Measurements from ENCODE around the gene WDR44.
"Not testable (repeated sequence)": the region's sequence is repeated elsewhere in the genome, so short reads cannot be mapped to it uniquely, and the experiment has no call there.

WDR44 gene, protein sequence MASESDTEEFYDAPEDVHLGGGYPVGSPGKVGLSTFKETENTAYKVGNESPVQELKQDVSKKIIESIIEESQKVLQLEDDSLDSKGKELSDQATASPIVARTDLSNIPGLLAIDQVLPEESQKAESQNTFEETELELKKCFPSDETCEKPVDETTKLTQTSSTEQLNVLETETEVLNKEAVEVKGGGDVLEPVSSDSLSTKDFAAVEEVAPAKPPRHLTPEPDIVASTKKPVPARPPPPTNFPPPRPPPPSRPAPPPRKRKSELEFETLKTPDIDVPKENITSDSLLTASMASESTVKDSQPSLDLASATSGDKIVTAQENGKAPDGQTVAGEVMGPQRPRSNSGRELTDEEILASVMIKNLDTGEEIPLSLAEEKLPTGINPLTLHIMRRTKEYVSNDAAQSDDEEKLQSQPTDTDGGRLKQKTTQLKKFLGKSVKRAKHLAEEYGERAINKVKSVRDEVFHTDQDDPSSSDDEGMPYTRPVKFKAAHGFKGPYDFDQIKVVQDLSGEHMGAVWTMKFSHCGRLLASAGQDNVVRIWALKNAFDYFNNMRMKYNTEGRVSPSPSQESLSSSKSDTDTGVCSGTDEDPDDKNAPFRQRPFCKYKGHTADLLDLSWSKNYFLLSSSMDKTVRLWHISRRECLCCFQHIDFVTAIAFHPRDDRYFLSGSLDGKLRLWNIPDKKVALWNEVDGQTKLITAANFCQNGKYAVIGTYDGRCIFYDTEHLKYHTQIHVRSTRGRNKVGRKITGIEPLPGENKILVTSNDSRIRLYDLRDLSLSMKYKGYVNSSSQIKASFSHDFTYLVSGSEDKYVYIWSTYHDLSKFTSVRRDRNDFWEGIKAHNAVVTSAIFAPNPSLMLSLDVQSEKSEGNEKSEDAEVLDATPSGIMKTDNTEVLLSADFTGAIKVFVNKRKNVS

DNA sequence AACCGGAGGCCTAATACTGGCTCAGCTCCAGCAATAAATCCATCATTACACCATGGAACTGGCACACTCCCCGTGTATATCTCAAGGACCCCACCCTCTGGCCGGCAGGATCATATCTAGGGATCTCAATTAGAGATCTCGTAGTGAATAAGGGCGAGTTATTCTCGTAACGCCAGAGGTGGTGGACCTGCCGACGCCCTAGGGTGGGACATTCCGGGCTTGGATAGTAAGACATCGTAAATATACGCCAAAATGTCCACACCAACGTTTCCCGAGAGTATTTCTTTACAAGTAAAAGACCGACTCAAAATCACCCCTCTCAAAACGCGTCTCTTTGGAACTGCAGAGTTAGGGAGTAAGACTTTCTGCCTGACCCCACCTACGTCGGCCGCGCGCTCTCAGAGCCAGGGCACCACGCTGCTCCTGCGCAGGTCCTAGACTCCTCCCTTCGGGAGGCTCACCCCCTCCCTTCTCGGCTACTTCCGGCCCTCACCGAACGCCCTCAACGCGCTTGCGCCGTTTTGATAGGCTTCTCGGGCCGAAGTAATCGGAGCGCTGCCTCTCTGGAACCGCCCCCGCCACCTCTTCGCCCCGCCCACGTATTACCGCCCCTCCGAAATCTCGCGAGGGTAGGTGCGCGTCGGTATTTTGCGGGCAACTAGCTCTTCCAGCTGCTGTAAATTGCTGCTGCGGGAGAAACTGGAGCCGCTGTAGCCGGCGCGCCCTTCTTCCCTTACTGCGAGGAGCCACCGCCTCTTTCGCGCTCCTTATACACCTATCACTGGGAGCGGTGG is at the start of gene WDR44:
TSS of gene WDR44 (plus strand) at position 643 of the 794 bp plus-strand sequence. CDS start 398 bp downstream, outside the sequence.
- DNase-seq (ENCODE audit: low spot score), result peak; percentile 94

DNA sequence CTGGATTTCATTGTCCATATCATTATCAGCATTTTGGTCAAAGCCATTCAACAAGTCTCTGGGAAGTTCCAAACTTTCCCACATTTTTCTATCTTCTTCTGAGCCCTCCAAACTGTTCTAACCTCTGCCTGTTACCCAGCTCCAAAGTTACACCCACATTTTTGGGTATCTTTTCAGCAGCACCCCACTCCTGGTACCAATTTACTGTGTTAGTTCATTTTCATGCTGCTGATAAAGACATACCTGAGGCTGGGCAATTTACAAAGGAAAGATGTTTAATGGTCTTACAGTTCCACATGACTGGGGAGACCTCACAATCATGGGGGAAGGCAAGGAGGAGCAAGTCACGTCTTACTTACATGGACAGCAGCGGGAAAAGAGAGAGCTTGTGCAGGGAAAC is 40.1 kb upstream of the WDR44 start:
- not testable (repeated sequence) for DNase-seq (ENCODE audit: low spot score)

DNA sequence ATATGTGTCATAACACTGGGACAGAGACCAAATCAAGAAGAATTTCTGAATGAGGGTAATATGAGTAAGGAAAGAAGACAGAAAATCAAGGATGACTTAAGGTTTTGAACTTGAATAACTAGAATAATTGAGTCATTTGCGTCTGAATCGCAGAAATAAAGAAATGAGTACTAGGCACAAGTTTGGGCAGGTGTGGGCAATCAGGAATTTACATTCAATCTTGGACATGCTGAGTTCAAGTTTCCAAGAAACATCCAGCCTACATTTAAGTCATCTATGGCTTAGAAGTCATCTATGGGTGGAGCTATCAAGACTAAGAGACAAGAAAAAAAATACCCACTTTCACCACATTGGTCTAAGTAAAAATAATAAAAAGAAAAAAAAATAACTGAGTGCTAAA is 30.4 kb upstream of the WDR44 start:
- DNase-seq (ENCODE audit: low spot score), result no peak

DNA sequence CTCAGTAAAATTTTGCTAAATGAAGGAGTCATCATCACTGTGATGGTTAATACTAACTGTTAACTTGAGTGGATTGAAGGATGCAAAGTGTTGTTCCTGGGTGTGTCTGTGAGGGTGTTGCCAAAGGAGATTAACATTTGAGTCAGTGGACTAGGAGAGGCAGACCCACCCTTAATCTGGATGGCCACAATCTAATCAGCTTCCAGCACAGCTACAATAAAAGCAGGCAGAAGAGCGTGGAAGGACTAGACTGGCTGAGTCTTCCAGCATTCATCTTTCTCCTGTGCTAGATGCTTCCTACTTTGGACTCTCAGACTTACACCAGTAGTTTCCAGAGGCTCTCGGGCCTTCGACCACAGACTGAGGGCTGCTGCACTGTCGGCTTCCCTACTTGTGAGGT is 21.3 kb upstream of the WDR44 start:
- DNase-seq (ENCODE audit: low spot score), result no peak

DNA sequence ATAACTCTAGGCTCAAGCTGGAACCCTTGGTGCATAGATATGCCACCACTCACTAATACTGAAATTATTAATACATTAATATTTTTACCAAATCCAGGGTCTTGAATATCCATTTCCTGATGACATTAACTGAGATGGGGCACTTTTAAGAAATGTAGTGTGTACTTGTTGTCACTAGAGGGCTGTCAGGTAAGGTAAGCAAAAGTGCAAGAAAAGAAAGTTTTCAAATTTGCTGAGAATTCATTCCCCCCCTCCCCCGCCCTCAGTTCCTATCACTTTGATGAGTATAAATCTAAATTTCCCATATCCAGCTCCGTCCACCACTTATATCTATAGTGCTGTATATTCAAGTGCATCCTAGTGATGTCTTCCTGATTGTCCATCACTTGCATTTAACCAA is 20.5 kb upstream of the WDR44 start:
- peak; percentile 4 for DNase-seq (ENCODE audit: low spot score)

DNA sequence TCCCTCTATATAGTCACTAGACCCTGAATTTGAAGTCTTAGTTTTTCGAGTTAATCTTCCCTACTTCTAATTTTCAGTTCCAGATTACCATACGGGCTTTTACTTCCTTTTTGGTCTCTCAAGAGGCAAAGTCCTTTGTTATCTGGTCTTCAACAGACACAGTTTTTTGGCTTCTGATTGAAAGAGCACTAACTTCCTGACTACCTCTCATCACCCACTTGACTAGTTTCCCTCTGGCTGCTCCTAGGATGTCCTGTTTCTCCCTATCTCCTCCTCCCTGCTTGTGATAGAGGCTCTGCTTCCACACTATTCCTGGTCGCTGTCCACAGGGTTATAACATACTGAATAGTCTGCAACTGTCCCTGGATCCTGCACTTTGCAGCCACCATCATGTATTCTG is 16.7 kb upstream of the WDR44 start:
- DNase-seq (ENCODE audit: low spot score), result peak; percentile 27

DNA sequence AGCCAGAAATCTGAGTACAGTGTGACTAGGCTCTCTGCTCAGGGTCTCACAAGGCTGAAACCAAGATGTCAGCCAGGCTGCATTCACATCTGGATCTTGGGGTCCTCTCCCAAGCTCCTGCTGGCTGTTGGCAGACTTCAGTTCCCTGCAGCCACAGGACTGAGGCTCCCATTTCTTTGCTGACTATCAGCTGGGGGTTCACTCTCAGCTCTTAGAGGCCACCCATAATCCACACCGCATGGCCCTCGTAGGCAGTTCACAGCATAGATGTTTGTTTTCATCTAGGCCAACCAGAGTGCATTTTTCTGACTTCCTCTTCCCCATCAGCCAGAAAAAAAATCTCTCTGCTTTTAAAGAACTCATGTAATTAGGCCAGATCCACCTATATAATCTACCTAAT is 8.2 kb upstream of the WDR44 start:
- no peak for DNase-seq (ENCODE audit: low spot score)

DNA sequence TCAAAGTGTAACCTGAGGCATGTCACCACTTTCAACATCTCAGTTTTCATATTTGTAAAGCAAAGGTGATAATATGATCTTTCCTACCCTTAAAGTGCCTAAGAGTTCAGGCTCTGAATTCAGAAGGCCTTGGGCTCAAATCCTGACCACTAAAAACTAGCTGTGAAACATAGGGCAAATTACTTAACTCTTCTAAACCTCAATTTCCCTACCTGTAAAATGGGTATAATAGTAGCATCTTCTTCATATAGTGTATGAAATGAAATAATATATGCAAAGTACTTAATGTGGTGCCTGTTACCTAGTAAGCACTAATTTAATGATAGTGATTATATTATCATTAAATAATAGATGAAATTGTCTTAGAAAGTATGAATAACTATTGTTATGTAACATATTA is 7.0 kb upstream of the WDR44 start:
- DNase-seq (ENCODE audit: low spot score), result no peak

DNA sequence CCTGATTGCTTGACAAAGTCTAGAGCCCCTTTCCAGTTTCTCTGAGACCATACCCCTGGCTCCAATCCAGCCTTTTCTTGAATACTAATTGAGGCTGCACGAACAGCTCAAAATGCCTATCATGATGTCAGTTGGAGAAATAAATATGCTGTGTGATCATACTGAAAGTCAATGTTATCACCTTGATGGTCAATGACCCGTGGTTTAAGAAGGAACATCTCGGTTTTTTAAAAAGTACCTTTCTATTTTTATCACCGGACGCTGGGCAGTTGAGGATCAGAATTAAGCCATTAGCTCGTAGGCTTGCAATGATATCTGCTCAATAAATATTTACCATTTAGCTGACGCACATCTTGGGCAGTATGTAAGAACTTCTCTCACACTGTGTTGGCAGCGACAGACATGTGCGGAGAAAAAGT is 852 bp upstream of the WDR44 start:
- DNase-seq (ENCODE audit: low spot score), result no peak

DNA sequence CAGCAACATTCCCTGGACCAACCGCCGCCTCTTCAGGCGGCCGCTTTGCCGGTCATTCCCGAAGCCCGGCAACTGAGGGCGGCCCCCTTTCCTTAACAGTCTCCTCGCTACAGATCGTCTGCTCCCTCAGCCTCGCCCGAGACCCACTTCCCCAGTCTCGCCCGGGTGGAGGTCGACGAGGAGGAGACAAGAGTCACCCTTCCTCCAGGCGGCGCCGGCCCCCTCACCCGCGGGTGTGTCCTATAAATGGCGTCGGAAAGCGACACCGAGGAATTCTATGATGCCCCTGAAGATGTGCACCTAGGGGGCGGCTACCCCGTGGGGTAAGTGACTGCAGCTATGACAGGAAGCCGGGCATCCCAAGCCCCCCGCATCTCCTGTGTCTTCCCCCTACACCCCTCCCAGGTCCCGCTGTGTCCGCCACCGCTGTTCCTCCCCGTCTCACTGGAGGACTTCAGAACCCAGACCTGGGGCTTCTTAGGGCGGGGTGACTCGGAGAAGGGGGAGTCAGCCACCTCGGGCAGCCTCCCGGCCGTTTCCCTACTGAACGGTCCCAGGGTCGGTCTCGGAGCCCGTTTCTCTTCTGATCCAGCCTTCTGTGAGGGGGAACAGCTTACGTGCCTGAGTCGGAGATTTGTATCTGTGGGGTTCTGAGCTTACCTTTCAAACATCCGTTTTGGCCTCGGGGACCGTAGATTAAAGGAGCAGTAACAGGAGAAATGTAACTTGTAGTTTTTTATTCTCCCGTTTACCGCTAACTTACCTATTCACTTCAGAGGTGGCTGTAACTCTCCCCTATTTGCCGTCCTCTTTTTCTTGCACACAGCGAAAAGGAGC is 570 bp downstream of the WDR44 start:
- peak; percentile 27 for DNase-seq (ENCODE audit: low spot score)

DNA sequence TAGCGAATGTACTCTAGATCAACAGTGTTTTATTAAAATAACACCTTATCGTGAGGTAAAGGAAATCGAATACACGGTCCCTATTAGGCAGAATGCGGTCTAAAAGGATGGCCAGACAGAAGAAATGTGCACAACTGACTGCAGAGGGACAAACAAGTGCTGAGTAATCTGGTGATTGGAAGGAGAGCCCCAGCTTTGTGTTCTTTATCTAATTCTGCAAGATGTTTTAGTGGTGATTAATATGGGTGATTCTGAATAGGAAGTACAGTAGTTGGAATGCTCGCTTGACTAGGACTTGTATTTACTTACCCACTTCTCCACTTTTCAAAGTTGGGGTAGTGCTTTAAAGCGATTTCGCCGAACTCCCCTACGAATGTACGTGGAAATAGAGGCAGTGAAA is 1.2 kb downstream of the WDR44 start:
- DNase-seq (ENCODE audit: low spot score), result peak; percentile 13

DNA sequence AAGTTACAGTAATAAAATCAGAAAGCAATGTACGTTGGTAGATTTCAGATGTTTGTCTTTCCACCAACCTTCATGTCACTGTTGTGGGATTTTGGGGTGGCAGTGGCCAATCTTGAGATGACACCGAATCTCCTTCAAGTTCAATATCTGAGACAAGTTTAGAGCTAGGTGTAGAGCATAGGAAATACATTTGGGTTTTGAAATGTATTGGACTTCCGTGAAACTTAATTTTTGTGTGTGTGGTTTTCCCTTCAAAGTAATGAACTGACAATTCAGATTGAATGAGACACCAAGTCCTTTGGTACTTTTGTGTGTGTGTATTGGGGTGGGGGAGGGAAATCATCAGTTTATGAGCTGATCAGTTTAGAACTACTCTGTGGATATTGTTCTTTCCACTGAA is 1.8 kb downstream of the WDR44 start:
- no peak for DNase-seq (ENCODE audit: low spot score)

DNA sequence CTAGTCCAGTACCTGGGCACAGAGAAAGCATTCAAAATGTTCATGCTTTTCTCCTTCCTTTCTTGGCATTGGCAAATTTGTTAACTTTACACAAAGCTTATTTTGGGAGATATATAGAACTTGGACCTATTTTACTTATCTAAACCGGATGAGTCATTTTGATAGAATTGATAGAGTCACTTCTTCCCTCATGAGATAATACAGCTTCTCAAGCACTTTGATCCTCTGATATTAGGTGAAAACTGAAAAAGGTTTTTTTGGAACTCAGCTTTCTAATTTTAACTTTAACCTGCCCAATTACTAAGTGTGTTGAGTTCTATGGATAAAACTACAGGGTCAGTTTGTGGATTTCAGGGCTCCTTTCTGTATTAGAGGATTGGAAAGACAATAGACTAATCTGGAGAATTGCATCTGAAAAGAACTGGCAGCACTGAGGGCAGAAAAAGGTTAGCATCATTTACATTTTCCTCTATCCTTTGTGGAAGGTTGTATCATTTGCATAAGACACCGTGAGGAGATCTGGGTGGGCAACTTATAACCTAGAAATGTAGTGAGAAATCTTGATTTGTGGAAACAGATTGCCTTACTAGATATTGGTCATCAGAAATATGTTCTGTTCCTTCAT is 2.4 kb downstream of the WDR44 start:
- no peak for DNase-seq (ENCODE audit: low spot score)

DNA sequence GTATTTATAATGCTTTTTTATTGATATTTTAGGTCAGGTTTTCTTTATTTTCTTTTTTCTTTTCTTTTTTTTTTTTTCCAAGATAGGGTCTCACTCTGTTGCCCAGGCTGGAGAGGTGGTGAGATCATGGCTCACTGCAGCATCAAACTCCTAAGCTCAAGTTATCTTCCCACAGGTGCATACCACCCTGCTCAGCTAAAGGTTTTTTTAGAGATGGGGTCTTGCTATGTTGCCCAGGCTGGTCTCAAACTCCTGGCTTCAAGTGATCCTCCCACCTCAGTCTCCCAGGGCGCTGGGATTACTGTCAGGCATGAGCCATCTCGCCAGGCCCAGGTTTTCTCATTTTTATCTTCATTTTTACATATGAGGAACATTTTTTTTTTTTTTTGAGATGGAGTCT is 3.3 kb downstream of the WDR44 start:
- DNase-seq (ENCODE audit: low spot score), result no peak

DNA sequence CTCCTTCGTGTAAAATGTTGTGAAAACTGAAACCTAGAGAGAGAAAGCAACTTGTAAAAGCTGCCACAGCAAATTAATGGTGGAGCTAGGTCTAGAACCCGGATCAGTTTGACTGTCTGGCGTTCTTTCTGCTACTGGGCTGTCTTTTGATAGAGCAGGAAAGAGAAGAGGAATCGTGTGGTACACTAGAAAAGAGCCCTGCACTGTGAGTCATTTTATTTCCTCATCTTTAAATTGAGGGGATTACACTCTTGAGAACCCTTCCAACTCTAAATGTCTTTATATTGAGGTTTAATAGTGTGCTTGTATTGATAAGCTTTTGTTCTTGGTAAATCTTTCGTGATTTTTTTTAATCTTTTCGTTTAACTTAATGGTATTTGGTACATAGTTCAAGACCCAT is 4.3 kb downstream of the WDR44 start:
- no peak for DNase-seq (ENCODE audit: low spot score)

DNA sequence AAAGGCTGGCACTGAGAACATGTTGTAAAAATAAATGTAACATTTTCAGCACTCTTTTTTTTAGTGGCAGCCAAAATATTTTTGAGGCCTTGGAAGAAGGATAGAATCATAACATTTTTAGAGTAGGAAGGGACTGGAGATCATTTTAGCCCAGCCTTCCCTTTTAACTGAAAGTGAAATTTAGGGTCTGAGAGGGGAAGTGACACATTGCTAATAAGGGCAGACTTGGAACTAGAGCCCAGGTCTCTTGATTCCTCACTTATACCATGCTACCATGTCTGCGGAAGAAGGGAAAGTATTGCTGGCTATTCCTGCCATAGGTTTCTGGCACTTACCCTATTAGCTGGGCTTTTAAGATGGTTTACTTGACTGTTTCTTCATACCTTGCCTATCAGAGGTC is 4.8 kb downstream of the WDR44 start:
- DNase-seq (ENCODE audit: low spot score), result no peak

DNA sequence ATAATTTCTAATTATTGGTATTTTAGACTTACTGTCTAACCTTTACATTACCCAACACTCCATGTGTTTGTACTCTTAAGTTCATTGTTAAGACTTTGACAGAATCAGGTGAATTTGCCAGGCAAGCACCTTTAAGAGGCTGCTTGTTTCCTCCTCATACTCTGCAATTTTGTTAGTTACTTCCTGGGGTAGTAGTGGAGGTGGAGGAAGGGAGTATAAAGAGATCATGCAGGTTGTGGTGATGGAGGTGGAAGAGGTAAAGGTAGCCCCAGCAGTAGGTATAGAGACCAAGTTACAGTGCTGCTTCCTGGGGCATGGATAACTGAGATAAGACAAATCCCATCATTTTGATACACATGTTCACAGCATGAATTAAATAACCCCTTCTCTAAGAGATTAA is 6.7 kb downstream of the WDR44 start:
- no peak for DNase-seq (ENCODE audit: low spot score)

DNA sequence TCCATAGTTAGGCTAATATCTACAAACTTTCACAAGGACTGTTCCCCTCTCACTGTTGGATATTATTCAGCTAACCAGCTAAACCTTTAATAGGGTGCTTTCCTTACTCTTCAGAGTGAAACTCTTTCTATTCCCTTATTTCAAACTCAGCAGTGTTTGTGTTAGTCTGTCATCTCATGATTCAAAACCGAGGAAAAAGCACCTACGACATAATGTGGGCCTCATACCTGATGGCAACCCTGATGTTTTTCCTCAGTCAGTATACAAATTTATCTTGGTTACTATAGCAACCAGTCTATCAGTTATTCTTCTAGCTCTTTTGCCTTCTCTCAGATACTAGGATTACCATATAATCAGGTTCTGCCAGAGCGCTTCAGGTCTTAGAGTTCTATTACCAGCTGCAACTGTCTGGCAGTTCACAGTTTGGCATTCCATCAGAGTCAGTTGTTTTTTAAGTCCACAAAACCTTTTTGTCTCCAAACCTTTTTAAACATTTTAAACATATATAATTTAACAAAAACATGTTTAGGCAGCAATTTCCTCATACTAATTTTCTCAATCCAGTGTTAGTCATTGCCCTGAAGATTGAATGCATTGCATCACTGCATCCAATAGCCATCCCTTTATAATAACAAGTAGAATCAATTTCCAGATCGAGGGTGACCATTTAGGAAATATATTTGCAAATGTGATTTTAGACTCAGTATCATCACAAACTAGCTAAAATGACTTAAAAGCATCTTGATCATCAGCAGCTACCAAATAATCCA is 7.4 kb downstream of the WDR44 start:
- DNase-seq (ENCODE audit: low spot score), result no peak

DNA sequence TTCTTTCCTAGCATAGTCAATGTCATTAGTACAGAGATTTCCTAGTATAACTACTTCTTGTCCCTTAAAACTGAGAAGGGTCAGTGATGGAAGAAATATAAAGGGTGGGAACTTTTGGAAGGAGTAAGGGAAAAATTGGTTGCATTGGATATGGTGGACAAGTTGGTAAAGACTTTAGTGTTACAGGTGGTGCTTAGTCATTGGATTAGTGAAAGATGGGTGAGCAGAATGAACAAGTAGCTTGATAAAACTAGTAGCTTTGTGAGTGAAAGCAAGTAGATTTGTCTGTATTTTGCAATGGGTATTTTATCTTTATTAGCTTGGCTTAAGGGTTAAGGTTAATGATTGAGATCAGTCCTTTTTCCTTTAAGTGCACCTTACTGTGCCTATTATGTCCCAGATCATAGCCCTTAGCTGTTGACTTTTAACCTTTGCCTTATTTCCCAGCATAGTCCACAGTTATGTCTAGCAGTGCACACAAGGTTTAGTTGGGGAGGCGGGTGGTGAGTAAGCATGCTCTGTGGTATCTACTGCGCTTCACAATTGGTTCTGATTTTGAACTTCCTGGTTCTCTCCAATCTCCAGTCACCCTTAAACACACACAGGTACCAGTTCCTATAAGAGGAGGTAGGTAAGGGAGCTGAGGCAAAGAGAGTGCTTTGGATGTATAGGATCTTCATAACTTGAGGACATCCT is 9.5 kb downstream of the WDR44 start:
- DNase-seq (ENCODE audit: low spot score), result no peak

All from hematopoietic multipotent progenitor cell treated with erythropoietin and hydrocortisone succinate and interleukin-3 and kit ligand, for 15 days (in vitro differentiated cells).